HEK293T (cell line): ENCODE results near the gene HES3.

Source experiments
- BHLHE40 ChIP-seq: fragments of 450-650 bp; IDR thresholded peaks from 2 replicates; pipeline ENCODE4 v1.6.1; 2016; ENCODE audit warnings: mild to moderate bottlenecking, moderate library complexity, borderline replicate concordance
- FOXA1 ChIP-seq: fragments of 450-650 bp; IDR thresholded peaks from 2 replicates; pipeline ENCODE4 v1.6.1; 2016; ENCODE audit warnings: mild to moderate bottlenecking
- FOXK2 ChIP-seq: fragments of 450-650 bp; IDR thresholded peaks from 2 replicates; pipeline ENCODE4 v1.6.1; 2016; ENCODE audit warnings: mild to moderate bottlenecking
- FOXM1 ChIP-seq: fragments of 450-650 bp; IDR thresholded peaks from 2 replicates; pipeline ENCODE4 v1.6.1; 2017; ENCODE audit warnings: mild to moderate bottlenecking, borderline replicate concordance
- TARDBP ChIP-seq: fragments of 450-650 bp; IDR thresholded peaks from 2 replicates; pipeline ENCODE4 v1.6.1; 2016

- TF ChIP-seq BHLHE40 (no peak), FOXK2 (no peak), TARDBP (no peak), FOXM1 (no peak), FOXA1 (no peak)
Observed at GRCh38 chr1:6202256-6202655, 41.7 kb upstream of the HES3 start.
